ENCODE results near the gene ZCCHC7.

- no peak for TF ChIP-seq POLR2A (IDR thresholded peaks at IDR 0.05)
- TF ChIP-seq, protein P1, sequence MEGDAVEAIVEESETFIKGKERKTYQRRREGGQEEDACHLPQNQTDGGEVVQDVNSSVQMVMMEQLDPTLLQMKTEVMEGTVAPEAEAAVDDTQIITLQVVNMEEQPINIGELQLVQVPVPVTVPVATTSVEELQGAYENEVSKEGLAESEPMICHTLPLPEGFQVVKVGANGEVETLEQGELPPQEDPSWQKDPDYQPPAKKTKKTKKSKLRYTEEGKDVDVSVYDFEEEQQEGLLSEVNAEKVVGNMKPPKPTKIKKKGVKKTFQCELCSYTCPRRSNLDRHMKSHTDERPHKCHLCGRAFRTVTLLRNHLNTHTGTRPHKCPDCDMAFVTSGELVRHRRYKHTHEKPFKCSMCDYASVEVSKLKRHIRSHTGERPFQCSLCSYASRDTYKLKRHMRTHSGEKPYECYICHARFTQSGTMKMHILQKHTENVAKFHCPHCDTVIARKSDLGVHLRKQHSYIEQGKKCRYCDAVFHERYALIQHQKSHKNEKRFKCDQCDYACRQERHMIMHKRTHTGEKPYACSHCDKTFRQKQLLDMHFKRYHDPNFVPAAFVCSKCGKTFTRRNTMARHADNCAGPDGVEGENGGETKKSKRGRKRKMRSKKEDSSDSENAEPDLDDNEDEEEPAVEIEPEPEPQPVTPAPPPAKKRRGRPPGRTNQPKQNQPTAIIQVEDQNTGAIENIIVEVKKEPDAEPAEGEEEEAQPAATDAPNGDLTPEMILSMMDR (IDR thresholded peaks at IDR 0.05 in 4 of 5, conservative IDR thresholded peaks at IDR 0.05 in 1 of 5) = no peak
Observed at GRCh38 chr9:37242089-37242488, 121.7 kb downstream of the ZCCHC7 start.

Data from gastrocnemius medialis (tissue), 4 donors.